Neural cell (in vitro differentiated cells): ENCODE data around the gene VSIG10L.

Experiments used
- EP300 ChIP-seq: fragments of 450-650 bp; conservative IDR thresholded peaks from 2 replicates; pipeline ENCODE4 v1.6.1; 2014; ENCODE audit warnings: antibody characterized with exemption, mild to moderate bottlenecking, moderate library complexity; ENCODE audit not compliant: poor library complexity, severe bottlenecking
- EZH2 ChIP-seq: fragments of 200-600, 300-800 bp; shearing (Covaris generic), sonication (generic); IDR thresholded peaks from 2 replicates; pipeline ENCODE4 v1.6.1; 2014; ENCODE audit warnings: antibody characterized with exemption, low read length, borderline replicate concordance, mild to moderate bottlenecking; ENCODE audit not compliant: insufficient read depth, poor library complexity, severe bottlenecking
- POLR2AphosphoS5 ChIP-seq: IDR thresholded peaks from 2 replicates; pipeline ENCODE4 v1.6.1; 2012
- RAD21 ChIP-seq: fragments of 450-650 bp; conservative IDR thresholded peaks from 2 replicates; pipeline ENCODE4 v1.6.1; 2014; ENCODE audit warnings: antibody characterized with exemption, mild to moderate bottlenecking, moderate library complexity
- TAF1 ChIP-seq: IDR thresholded peaks from 2 replicates; pipeline ENCODE4 v1.6.1; 2012; ENCODE audit warnings: low read depth
- TF ChIP-seq, protein P1 (sequence below): fragments of 450-650 bp; IDR thresholded peaks from 2 replicates; pipeline ENCODE4 v1.5.1; 2014; ENCODE audit warnings: antibody characterized with exemption, mild to moderate bottlenecking, moderate library complexity; ENCODE audit not compliant: poor library complexity, severe bottlenecking
- TF ChIP-seq, protein P2 (sequence below): IDR thresholded peaks from 2 replicates; pipeline ENCODE4 v1.6.1; 2012; ENCODE audit warnings: borderline replicate concordance

- TF ChIP-seq, protein P1, sequence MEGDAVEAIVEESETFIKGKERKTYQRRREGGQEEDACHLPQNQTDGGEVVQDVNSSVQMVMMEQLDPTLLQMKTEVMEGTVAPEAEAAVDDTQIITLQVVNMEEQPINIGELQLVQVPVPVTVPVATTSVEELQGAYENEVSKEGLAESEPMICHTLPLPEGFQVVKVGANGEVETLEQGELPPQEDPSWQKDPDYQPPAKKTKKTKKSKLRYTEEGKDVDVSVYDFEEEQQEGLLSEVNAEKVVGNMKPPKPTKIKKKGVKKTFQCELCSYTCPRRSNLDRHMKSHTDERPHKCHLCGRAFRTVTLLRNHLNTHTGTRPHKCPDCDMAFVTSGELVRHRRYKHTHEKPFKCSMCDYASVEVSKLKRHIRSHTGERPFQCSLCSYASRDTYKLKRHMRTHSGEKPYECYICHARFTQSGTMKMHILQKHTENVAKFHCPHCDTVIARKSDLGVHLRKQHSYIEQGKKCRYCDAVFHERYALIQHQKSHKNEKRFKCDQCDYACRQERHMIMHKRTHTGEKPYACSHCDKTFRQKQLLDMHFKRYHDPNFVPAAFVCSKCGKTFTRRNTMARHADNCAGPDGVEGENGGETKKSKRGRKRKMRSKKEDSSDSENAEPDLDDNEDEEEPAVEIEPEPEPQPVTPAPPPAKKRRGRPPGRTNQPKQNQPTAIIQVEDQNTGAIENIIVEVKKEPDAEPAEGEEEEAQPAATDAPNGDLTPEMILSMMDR, result no peak
- TF ChIP-seq EZH2 (no peak), TAF1 (no peak), RAD21 (no peak), POLR2AphosphoS5 (no peak), EP300 (no peak)
- TF ChIP-seq, protein P2, sequence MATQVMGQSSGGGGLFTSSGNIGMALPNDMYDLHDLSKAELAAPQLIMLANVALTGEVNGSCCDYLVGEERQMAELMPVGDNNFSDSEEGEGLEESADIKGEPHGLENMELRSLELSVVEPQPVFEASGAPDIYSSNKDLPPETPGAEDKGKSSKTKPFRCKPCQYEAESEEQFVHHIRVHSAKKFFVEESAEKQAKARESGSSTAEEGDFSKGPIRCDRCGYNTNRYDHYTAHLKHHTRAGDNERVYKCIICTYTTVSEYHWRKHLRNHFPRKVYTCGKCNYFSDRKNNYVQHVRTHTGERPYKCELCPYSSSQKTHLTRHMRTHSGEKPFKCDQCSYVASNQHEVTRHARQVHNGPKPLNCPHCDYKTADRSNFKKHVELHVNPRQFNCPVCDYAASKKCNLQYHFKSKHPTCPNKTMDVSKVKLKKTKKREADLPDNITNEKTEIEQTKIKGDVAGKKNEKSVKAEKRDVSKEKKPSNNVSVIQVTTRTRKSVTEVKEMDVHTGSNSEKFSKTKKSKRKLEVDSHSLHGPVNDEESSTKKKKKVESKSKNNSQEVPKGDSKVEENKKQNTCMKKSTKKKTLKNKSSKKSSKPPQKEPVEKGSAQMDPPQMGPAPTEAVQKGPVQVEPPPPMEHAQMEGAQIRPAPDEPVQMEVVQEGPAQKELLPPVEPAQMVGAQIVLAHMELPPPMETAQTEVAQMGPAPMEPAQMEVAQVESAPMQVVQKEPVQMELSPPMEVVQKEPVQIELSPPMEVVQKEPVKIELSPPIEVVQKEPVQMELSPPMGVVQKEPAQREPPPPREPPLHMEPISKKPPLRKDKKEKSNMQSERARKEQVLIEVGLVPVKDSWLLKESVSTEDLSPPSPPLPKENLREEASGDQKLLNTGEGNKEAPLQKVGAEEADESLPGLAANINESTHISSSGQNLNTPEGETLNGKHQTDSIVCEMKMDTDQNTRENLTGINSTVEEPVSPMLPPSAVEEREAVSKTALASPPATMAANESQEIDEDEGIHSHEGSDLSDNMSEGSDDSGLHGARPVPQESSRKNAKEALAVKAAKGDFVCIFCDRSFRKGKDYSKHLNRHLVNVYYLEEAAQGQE, result no peak
Observed at GRCh38 chr19:51375504-51376221, 33.7 kb upstream of the VSIG10L start.
